HS-27A (cell line): ENCODE measurements around the gene CDK5.
A peak's percentile ranks its signal among the peaks of the same experiment; 100 is the strongest.
"Not testable (repeated sequence)": the region's sequence is repeated elsewhere in the genome, so short reads cannot be mapped to it uniquely, and the experiment has no call there.

Experiments used
- DNase-seq: peaks from one replicate; pipeline ENCODE4 v3.0.0-alpha.2; 2012; ENCODE audit warnings: low read depth, missing footprints

Gene CDK5

DNA sequence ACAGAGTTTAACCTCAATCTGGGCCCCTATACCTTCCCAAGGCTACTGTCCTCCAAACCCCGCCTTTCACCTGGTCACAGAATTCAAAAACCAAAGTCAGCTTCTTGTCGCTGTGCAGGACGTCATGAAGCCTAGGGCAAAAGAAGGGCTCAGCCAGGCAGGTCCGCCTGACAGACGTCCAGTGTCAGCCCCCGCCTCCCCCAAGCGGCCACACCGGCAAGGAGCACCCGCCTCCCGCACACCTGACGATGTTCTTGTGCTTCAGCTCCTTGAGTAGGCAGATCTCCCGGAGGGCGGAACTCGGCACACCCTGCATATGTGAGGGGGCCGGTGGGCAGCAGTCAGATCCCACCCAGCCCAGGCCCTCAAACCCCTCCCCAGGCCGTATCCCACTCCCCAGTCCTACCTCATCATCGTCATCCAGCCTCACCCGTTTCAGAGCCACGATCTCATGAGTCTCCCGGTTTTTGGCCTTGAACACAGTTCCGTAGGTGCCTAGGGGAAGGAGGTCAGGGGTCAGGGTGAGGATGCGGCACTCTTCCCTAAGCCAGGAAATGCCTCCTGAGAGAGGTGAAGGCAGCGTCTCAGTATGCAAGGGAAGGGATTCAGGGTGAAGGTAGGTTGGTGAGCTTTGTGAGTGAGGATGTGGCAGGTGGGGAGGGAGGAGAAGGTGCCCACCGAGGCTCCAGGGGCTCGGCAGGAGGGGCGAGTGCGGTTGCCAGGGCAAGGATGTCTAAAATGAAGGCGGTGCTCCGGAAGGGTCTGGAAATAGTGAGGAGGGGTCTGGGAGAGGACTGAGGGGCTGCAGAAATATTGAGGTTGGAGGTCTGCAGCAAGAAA lies 811 bp downstream of the CDK5 start:
- DNase-seq: no peak

DNA sequence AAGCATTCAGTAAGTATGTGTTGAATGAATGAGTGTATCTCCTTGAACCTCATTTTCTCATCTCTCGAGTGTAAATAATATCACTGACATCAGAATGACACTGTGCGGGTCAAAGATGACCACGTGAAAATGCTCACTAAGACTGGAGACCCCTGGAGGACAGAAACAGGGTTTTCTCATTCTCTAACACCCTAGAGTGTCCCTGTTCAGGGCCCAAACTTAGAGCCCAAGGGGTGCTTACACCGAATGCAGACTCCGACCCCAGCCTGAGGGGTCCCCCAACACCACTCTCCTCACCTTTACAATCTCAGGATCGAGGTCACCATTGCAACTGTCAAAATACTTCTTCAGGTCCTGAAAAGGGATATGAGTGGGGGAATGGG lies 1.4 kb downstream of the CDK5 start:
- DNase-seq: no peak

DNA sequence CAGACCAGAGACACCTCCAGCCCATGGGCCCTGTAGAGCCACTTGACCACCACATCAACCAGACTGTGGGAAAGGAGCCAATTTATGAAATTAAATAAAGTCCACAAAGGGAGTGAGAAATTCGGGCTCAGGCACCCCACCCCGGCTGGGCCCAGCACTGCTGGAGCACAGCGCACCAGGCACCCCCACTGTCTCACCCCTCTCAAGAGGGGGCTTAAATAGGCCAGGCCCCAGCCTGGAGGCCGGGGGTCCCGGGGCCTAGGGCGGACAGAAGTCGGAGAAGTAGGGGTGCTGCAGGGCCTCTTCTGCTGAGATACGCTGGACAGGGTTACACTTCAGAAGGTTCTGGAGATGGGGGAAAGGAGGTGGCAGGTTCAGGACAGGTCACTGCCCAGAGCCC lies 3.9 kb downstream of the CDK5 start:
- no peak for DNase-seq

DNA sequence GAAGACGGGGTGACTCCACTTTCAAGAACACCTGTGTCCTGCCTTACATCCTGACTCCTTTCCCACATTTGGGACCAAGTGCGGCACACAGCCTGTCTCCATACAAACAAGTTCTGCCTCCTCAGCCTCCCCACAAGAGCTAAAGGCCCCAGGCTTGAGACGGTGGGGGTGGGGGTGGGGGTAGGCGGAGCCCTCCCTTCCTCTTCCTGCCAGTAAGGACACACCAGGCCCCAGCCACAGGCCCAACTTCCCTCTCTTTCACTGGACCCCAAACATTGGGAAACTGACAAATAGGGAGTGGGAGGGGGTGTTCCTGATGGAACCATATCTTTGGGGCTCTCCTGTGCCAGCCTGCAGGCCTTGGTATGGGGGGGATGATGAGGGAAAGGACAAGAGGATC lies 4.6 kb downstream of the CDK5 start:
- DNase-seq: no peak

DNA sequence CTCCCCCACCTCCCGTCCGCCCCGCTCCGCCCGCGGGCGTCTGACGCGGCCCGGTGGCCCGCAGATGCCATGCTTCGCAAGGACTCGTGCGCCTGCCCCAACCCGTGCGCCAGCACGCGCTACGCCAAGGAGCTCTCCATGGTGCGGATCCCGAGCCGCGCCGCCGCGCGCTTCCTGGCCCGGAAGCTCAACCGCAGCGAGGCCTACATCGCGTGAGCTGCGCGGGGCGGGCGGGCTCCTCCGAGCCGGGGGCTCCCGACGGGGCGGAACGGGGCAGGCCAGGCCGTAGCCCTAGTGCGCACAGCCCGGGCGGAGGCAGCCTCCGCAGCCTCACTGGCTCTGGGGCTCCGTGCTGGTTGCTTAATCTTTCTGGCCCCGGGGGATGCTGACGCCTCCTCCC lies 6.6 kb downstream of the CDK5 start:
- DNase-seq: no peak

DNA sequence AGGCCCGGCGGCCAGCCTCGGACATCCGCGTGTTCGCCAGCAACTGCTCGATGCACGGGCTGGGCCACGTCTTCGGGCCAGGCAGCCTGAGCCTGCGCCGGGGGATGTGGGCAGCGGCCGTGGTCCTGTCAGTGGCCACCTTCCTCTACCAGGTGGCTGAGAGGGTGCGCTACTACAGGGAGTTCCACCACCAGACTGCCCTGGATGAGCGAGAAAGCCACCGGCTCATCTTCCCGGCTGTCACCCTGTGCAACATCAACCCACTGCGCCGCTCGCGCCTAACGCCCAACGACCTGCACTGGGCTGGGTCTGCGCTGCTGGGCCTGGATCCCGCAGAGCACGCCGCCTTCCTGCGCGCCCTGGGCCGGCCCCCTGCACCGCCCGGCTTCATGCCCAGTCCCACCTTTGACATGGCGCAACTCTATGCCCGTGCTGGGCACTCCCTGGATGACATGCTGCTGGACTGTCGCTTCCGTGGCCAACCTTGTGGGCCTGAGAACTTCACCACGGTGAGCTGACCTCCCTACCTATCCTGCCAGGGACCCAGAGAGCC lies 8.7 kb downstream of the CDK5 start:
- no peak for DNase-seq

DNA sequence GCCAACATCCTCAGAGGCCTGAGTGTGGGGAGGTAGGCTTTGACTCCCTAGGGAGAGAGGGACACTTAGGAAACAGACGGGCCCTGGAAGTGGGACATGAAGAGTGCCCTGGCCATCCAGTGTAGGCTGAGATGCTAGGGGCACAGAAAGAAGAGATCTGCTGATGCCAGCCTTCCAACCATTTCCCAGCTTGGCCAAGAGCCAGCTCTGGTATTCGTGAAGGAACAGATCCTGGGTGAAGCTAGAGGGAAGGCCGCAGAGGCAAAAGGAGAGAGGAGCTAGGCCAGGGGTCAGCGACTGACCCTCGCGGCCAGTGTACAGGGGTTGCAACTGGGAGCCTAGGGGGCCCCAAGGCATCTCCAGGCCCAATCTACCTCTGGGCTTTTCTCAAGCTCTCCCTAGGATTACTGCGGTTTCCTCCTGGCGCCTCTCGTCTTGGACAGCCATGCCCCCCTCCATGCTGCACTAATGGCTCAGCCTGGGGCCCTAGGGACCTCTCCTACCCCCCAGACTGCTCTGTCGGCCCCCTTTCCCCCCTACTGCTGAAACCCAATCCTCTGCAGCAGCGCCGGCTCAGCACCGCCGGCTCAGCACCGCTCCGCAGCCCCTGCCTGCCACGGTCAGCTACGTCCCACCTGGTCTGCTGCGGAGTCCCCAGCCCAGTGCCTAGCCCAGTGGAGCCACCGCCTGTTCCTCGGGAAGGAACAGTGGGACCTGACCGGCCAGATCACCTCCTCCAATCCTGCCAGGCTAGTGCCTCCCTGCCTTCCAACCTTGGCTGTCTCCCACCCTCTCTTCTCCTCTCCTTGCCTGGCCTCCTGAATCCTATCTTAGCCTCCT lies 9.5 kb downstream of the CDK5 start, which contains the start of gene ASIC3:
ASIC3 (plus strand) TSS at position 556 of the 840 bp plus-strand sequence. CDS start 355 bp downstream, outside the sequence.
- no peak for DNase-seq

DNA sequence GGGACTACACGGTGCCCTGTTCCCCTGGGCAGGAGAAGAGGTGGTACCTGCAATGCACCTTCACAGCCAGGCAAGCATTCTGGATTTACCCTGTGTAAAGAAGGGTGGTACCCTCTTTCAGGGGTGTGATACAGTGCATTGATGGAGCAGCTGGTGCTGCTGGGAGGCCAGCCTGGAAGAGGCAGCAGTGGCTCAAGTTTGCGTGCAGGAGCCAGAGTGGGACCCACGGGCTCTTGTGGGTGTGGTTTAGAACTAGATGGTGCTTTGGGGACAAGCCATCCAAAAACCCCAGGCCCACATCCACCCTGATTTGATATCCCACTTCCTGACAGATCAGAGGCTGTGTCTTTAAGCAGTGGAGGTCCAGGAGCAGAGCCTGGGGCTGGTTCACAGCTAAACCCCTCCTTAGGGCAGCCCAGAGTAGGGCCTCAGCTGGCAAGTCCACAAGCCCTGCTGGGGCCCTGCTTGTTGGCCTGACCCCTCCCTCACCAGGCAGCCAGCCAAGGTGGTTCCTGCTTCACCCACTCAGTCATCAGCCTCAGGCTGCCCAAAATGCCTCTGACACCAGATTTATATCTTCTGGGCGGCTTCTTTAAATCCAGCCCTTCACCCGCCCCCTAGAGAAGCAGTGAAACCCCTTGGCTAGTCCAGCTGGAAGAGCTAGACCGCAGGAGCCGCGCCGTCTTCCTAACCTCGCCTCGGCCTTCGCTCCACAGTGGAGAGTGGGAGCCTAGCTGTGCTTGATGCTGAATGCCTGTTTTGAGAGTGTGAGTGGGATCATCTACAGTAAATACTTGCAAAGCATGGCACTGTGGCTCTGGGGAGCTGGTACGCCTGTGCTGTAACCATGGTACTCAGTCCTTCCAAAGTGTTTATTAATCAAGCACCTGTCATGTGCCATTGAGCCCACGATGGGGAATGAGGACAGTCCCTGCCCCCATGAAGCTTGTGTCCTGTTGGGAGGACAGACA lies 10.8 kb downstream of the CDK5 start:
- no peak for DNase-seq

DNA sequence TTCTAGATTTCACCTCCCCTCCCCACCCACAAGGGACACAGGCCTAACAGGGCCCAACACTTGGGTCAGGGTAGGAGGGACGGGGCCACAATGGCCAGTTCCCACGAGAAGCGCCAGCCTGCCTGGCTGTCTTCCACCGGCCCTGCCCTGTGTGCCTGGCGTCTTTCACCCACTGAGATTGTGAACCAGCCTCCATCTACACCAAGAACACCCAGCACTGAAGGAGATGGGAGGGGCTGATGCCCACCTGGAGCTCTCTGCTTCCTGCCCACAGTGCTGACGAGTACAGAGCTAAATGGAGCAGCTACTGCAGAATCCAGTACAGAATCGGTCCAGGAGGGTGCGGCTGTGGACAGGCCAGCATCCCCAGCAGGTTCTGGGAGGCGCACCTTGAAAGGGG lies 11.7 kb downstream of the CDK5 start:
- no peak for DNase-seq

DNA sequence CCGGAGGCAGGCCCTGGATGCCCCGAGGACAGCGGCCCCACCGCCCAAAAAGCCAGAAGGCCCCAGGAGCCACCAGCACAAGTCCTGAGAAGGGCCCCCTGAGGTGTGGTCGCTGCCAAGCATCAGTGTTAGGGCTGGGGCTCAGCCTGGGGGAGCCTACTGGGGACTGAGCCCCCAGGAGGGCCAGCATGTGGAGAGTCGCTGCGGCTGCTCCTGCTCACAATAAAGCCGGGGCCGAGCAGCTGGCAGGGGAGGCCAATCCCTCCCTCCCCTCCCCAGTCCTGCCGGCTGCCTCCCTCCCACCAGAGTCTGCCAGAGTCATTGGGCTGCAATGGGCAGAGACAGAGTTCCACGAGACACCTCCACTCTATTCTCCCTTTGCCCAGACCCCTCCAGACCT lies 12.4 kb downstream of the CDK5 start:
- DNase-seq: no peak

DNA sequence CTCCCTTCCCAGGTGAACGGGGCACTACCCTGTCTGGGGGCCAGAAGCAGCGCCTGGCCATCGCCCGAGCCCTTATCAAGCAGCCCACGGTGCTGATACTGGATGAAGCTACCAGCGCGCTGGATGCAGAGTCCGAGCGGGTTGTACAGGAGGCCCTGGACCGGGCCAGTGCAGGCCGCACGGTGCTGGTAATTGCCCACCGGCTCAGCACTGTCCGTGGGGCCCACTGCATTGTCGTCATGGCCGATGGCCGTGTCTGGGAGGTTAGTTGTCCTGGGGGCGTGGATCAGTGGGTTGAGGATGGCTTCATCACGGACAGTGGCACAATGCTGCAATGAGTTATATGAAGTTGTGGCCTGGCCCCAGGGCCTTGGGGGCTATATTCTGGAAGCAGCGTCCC lies 13.7 kb downstream of the CDK5 start:
- DNase-seq: no peak

DNA sequence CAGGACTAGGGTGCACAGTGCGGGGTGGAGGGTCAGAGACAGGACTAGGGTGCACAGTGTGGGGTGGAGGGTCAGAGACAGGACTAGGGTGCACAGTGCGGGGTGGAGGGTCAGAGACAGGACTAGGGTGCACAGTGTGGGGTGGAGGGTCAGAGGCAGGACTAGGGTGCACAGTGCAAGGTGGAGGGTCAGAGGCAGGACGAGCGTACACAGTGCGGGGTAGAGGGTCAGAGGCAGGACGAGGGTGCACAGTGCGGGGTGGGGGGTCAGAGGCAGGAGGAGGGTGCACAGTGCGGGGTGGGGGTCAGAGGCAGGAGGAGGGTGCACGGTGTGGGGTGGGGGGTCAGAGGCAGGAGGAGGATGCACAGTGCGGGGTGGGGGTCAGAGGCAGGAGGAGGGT lies 14.2 kb downstream of the CDK5 start:
- DNase-seq: not testable (repeated sequence)

DNA sequence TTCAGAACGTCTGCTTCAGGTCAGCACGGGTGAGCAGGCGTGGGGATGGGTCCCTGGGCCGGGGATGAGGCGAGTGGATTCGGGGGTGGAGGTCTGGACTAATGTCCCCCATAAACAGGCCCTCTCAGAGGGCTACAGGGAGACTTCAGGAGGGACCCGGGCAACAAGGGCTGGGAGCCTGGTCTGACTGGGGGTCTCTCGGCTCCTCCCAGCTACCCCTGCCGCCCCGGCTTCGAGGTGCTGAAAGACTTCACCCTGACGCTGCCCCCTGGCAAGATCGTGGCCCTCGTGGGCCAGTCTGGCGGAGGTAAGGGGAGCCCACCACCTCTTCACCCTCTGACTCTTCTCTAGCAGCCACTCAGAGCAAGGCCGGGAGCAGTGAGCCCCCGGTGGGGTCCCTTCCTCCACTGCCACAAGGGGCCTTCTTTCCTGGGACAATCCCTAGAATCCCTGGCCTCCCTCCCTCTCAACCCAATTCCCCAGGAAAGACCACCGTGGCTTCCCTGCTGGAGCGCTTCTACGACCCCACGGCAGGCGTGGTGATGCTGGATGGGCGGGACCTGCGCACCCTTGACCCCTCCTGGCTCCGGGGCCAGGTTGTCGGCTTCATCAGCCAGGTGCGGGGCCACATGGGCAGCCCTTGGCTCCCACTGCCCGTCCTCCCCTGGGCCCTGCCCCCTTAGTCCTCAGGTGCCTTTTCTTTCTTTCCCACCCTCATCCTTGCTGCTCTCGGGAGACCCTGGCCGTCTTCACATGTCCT lies 16.9 kb downstream of the CDK5 start:
- DNase-seq: no peak

DNA sequence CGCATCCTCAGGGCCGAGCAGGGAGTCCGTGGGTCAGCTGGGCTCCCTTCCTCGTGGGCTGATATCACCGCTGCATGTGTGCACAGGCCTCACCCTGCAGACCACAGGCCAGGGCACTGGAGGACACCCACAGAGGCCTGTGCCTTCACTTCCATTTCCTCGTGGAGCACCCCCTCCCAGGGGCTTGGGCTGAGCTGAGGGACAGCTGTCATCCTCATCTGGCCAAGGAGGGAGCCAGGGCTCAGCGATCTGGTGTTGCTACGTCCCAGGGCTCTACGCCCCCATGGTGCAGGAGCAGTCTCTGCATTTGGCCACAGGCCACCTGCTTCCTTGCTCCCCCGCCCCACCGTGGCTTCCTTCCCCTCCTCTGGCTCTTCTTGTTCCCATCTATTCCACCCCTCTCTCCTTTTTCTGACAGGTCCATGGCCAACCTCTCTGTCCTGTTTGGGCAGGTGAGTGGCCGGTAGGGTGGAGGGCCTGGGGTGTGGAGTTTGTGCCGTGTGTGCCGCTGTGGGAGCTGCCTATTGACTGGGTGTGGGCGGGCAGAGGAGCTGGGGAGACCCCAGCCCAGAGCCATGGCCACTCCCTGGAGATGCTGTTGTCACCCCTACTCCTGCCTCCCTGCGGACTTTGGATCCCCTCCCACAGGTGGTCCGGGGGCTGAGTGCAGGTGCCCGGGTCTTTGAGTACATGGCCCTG lies 17.7 kb downstream of the CDK5 start:
- DNase-seq: no peak

DNA sequence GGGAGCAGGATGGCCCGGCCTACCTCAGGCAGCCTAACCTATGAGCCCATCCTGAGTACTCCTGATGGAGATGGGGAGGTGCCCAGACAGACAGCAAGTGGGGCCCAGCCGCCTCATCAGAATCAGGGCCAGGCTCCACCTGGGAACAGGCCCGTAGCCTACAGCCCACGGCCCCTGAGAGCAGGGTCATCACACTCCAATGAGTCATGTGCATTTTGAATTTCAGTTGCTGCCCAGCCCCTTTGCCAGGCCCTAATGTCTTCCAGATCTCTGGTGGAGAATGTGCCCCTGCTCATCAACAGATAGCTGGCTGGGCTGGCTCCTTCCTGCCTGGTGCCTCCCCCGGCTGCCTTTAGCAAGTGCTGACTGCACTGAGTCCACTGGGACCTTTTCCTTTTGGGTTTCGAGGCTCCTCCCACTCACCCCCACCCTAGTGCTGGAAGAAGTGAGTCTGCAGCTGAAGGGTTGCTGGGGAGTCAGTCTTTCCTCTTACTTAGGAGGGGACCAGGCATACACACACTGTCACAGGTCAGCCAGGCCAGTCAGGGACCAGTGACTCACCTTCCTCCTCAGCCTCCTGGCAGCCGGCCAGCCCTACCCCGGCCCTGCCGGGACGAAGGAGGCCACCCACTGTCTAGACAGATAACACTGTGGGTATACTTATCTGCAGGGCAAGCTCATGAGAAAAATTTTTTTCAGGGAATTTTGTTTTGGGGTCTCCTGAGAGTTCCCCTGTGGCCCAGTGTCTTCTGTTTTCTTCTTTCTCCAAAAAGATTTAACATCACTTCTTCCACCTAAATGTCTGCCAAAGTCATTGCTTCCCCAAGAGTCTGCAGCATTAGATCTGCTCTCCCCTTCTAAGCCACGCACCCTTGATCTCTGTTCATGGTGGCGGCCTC lies 18.5 kb downstream of the CDK5 start:
- peak; percentile 65 for DNase-seq

DNA sequence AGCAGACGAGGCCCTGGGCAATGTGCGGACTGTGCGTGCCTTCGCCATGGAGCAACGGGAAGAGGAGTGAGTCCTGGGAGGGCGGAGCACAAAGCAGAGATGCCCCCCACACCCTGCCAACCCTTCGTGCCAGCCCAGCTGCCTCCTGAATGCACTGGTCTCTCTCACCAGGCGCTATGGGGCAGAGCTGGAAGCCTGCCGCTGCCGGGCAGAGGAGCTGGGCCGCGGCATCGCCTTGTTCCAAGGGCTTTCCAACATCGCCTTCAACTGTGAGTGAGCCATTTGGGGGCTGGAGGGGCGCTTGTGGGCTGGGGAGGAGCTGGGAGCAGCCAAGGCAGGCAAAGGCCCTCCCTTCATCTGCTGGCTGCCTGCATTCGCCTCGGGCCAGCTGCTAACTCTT lies 21.8 kb downstream of the CDK5 start:
- no peak for DNase-seq

DNA sequence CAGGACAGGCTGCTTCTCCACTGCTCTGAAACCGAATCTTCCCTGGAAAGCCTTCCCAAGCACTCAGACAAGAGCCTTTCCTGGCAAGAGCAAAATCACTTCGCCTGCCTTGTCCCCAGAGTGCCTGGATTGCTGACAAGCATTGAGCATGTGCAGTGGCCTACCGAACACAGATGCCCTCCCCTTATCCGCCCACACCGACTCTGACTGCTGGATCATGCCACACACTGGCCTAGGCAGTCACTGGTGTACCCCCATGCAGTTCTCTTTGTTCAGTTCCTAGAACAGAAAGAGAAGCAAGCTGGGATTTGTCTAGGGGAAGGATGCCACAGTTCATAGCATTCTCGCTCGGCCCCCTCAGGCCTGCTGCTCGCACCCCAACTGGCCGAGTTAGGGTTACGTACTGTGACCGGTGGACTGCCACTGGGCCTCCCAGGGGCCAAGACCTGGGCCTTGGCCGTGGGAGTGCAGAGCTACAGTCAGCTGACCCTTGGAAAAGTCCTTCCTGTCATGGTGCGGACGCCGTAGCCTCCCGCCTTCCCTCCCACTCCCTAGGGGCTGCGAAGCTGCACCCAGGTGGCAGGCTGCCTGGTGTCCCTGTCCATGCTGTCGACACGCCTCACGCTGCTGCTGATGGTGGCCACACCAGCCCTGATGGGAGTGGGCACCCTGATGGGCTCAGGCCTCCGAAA lies 22.5 kb downstream of the CDK5 start:
- no peak for DNase-seq

DNA sequence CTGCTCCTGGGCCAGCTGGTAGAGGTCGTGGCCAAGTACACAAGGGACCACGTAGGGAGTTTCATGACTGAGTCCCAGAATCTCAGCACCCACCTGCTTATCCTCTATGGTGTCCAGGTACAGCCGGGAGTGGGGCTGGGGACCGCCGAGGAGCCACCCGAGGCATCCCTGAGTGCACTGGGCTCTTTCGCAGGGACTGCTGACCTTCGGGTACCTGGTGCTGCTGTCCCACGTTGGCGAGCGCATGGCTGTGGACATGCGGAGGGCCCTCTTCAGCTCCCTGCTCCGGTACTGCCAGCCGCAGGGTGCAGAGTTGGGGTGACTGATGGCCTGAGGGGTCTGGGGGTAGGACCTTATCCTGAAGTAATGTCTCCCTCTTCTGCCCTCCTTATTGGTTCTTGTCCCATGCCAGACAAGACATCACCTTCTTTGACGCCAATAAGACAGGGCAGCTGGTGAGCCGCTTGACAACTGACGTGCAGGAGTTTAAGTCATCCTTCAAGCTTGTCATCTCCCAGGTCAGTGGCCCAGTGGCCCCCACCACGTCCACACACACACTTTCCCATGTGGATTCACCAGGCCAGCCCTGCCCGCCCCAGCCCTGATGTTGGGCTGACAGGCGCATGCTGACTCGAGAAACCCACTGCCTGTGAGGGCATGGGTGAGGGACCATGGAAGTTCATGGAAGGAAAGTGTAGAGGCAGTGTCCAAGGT lies 23.2 kb downstream of the CDK5 start:
- no peak for DNase-seq
